22Rv1 (cell line): ENCODE results near the gene C20orf202.

ENCODE experiments used
- ZFX ChIP-seq: fragments of 450-650 bp; IDR thresholded peaks from 2 replicates; pipeline ENCODE4 v1.6.1; 2017; ENCODE audit warnings: antibody characterized with exemption, borderline replicate concordance
- TF ChIP-seq, protein P1 (sequence below): fragments of 450-650 bp; IDR thresholded peaks from 2 replicates; pipeline ENCODE4 v1.5.1; 2017; ENCODE audit warnings: mild to moderate bottlenecking

- TF ChIP-seq, protein P1, sequence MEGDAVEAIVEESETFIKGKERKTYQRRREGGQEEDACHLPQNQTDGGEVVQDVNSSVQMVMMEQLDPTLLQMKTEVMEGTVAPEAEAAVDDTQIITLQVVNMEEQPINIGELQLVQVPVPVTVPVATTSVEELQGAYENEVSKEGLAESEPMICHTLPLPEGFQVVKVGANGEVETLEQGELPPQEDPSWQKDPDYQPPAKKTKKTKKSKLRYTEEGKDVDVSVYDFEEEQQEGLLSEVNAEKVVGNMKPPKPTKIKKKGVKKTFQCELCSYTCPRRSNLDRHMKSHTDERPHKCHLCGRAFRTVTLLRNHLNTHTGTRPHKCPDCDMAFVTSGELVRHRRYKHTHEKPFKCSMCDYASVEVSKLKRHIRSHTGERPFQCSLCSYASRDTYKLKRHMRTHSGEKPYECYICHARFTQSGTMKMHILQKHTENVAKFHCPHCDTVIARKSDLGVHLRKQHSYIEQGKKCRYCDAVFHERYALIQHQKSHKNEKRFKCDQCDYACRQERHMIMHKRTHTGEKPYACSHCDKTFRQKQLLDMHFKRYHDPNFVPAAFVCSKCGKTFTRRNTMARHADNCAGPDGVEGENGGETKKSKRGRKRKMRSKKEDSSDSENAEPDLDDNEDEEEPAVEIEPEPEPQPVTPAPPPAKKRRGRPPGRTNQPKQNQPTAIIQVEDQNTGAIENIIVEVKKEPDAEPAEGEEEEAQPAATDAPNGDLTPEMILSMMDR, result no peak
- TF ChIP-seq ZFX, result no peak
These were observed 21.1 kb upstream of the C20orf202 start for GRCh38 chr20:1182106-1182505.
